Parathyroid adenoma (tissue), 2 donors: Measurements from ENCODE around the gene ABCC1.
"Not testable (repeated sequence)": the region's sequence is repeated elsewhere in the genome, so short reads cannot be mapped to it uniquely, and the experiment has no call there.

Source experiments
- H2AFZ ChIP-seq: fragments of 300-600 bp; sonication (generic); one replicate; pipeline ENCODE4 v1.7.0; 2017; ENCODE audit warnings: antibody characterized with exemption, mild to moderate bottlenecking
- H3K27ac ChIP-seq: fragments of 300-600 bp; sonication (generic); one replicate; pipeline ENCODE4 v1.7.0; 2017
- H3K27me3 ChIP-seq: fragments of 300-600 bp; sonication (generic); one replicate; pipeline ENCODE4 v1.7.0; 2017; ENCODE audit warnings: low read length; ENCODE audit not compliant: control insufficient read depth, insufficient read depth
- H3K36me3 ChIP-seq: fragments of 300-600 bp; sonication (generic); one replicate; pipeline ENCODE4 v1.7.0; 2017; ENCODE audit warnings: low read length; ENCODE audit not compliant: control insufficient read depth, insufficient read depth
- H3K4me1 ChIP-seq: fragments of 300-600 bp; sonication (generic); one replicate; pipeline ENCODE4 v1.7.0; 2017; ENCODE audit warnings: control low read depth
- H3K4me2 ChIP-seq: fragments of 300-600 bp; sonication (generic); one replicate; pipeline ENCODE4 v1.7.0; 2017; ENCODE audit warnings: low read length
- H3K4me3 ChIP-seq: fragments of 300-600 bp; sonication (generic); one replicate; pipeline ENCODE4 v1.7.0; 2017; ENCODE audit warnings: low read depth, low read length
- H3K79me2 ChIP-seq: fragments of 300-600 bp; sonication (generic); one replicate; pipeline ENCODE4 v1.7.0; 2017; ENCODE audit warnings: control low read depth
- H3K9ac ChIP-seq: fragments of 300-600 bp; sonication (generic); one replicate; pipeline ENCODE4 v1.7.0; 2017; ENCODE audit warnings: mild to moderate bottlenecking
- H3K9me3 ChIP-seq: fragments of 300-600 bp; sonication (generic); one replicate; pipeline ENCODE4 v1.7.0; 2017; ENCODE audit warnings: low read length; ENCODE audit not compliant: control insufficient read depth
- TF ChIP-seq, protein P1 (sequence below): fragments of 300-600 bp; sonication (generic); IDR thresholded peaks from one replicate; pipeline ENCODE4 v1.7.0; 2017; ENCODE audit warnings: antibody characterized with exemption, mild to moderate bottlenecking
- donor health status: primary hyperparathyroidism.

Gene ABCC1

GRCh38 chr16:16101585-16101984 is 152.2 kb downstream of the ABCC1 start:
- no peak overlapping the region for H3K27ac ChIP-seq
- H3K9me3 ChIP-seq = no peaks in the 10 kb centered on the region
- H2AFZ ChIP-seq = no peak overlapping the region
- H3K27me3 ChIP-seq = no peaks in the 10 kb centered on the region
- no peaks in the 10 kb centered on the region for H3K79me2 ChIP-seq
- peaks cover 4% of the 10 kb centered on the region for H3K4me1 ChIP-seq
- TF ChIP-seq, protein P1, sequence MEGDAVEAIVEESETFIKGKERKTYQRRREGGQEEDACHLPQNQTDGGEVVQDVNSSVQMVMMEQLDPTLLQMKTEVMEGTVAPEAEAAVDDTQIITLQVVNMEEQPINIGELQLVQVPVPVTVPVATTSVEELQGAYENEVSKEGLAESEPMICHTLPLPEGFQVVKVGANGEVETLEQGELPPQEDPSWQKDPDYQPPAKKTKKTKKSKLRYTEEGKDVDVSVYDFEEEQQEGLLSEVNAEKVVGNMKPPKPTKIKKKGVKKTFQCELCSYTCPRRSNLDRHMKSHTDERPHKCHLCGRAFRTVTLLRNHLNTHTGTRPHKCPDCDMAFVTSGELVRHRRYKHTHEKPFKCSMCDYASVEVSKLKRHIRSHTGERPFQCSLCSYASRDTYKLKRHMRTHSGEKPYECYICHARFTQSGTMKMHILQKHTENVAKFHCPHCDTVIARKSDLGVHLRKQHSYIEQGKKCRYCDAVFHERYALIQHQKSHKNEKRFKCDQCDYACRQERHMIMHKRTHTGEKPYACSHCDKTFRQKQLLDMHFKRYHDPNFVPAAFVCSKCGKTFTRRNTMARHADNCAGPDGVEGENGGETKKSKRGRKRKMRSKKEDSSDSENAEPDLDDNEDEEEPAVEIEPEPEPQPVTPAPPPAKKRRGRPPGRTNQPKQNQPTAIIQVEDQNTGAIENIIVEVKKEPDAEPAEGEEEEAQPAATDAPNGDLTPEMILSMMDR = no peak
- H3K9ac ChIP-seq = no peak overlapping the region
- H3K4me2 ChIP-seq = no peak overlapping the region
- no peaks in the 10 kb centered on the region for H3K36me3 ChIP-seq
- no peak overlapping the region for H3K4me3 ChIP-seq

DNA sequence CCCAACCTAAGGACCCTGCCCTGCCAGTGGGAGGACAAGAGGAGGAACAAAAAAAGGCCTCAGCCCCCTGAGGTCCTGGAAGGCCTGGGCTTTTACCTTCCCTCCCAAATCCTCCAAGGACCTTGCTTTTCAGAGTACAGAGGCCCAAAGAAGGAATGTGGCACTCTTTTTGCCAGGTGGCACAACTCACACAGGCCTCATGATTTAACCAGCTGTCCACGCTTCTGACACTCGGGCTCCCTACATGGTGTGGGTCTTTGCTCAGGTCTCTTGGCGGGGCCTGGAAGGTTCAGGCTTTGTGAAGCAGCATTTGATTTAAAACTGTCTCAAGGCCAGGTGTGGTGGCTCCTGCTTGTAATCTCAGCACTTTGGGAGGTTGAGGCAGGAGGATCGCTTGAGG is 153.3 kb downstream of the ABCC1 start:
- Histone ChIP-seq H3K79me2 (no peaks in the 10 kb centered on the region), H3K4me3 (no peak overlapping the region), H3K36me3 (no peaks in the 10 kb centered on the region), H3K9ac (no peak overlapping the region), H3K4me1 (peaks cover 4% of the 10 kb centered on the region), H3K27me3 (no peaks in the 10 kb centered on the region), H3K27ac (no peak overlapping the region), H3K9me3 (no peaks in the 10 kb centered on the region), H2AFZ (no peak overlapping the region), H3K4me2 (no peak overlapping the region)
- TF ChIP-seq, protein P1 = no peak

- H3K9ac ChIP-seq, H3K36me3 ChIP-seq, H3K9me3 ChIP-seq, H3K27ac ChIP-seq, H3K79me2 ChIP-seq, H3K27me3 ChIP-seq, H3K4me1 ChIP-seq, H3K4me2 ChIP-seq, H2AFZ ChIP-seq, H3K4me3 ChIP-seq: not testable (repeated sequence)
These were observed 154.9 kb downstream of the ABCC1 start for GRCh38 chr16:16104132-16104803.

DNA sequence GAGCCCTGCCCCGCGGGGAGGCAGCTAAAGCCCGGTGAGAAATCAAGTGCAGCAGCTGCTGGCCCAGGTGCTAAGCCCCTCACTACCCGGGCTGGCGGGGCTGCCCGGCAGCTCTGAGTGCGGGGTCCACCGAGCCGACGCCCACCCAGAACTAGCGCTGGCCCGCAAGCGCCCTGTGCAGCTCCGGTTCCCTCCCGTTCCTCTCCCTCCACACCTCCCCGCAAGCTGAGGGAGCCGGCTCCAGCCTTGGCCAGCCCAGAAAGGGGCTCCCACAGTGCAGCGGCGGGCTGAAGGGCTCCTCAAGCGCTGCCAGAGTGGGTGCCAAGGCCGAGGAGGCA is 155.4 kb downstream of the ABCC1 start:
- H3K27ac ChIP-seq, H3K4me1 ChIP-seq, H2AFZ ChIP-seq, H3K4me2 ChIP-seq, H3K9me3 ChIP-seq, H3K27me3 ChIP-seq, H3K36me3 ChIP-seq, H3K79me2 ChIP-seq, H3K9ac ChIP-seq, H3K4me3 ChIP-seq: not testable (repeated sequence)

GRCh38 chr16:16105646-16106045 is 156.2 kb downstream of the ABCC1 start:
- no peaks in the 10 kb centered on the region for H3K36me3 ChIP-seq
- TF ChIP-seq, protein P1 = no peak

DNA sequence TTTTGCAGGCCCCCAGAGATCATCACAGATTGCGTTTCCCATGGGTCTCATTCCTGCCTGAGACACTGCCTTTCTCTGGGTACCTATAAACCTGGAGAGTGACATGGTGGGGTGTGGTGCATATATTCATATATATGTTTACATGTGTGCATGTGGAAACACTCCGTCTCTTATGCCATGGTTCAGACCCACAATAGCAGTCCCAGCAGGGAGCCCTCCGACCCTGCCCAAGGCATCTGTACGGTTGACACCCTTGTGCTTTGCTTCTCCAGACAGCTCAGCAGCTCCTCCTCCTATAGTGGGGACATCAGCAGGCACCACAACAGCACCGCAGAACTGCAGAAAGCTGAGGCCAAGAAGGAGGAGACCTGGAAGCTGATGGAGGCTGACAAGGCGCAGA is 157.1 kb downstream of the ABCC1 start:
- Histone ChIP-seq H3K4me3 (no peak overlapping the region), H3K9me3 (no peaks in the 10 kb centered on the region), H3K27ac (no peak overlapping the region), H3K27me3 (no peaks in the 10 kb centered on the region), H3K36me3 (no peaks in the 10 kb centered on the region), H3K9ac (no peak overlapping the region), H3K4me2 (no peak overlapping the region), H2AFZ (no peak overlapping the region), H3K79me2 (no peaks in the 10 kb centered on the region), H3K4me1 (peaks cover 1% of the 10 kb centered on the region)
- TF ChIP-seq, protein P1 = no peak

More at GRCh38 chr16:16105646-16106045, 156.2 kb downstream of the ABCC1 start:
- no peaks in the 10 kb centered on the region for H3K79me2 ChIP-seq
- H3K4me2 ChIP-seq = no peak overlapping the region
- H3K9ac ChIP-seq = no peak overlapping the region
- peaks cover 4% of the 10 kb centered on the region for H3K4me1 ChIP-seq
- H2AFZ ChIP-seq = no peak overlapping the region
- no peak overlapping the region for H3K27ac ChIP-seq
- no peak overlapping the region for H3K4me3 ChIP-seq
- H3K9me3 ChIP-seq = no peaks in the 10 kb centered on the region
- H3K27me3 ChIP-seq = no peaks in the 10 kb centered on the region
